Measurements from ENCODE around the gene DCC.

- TF ChIP-seq GATA3 (IDR thresholded peaks at IDR 0.05; ENCODE audit: low read depth, low read length) (no peak), GATA2 (IDR thresholded peaks at IDR 0.05; ENCODE audit: low read depth, low read length) (no peak)
Observed at GRCh38 chr18:52363861-52364260, 23.9 kb downstream of the DCC start.
